KMS-11 (cell line): Measurements from ENCODE around the gene IFI27.

Source experiments
- H2AFZ ChIP-seq: fragments of 200-600 bp; sonication (generic); 2 replicates; pipeline ENCODE4 v1.6.1; 2016; ENCODE audit warnings: antibody characterized with exemption, mixed run types, low read depth
- H3K27ac ChIP-seq: fragments of 200-600 bp; sonication (generic); 2 replicates; pipeline ENCODE4 v1.6.1; 2016; ENCODE audit warnings: mild to moderate bottlenecking, mixed run types
- H3K27me3 ChIP-seq: fragments of 200-600 bp; sonication (generic); 2 replicates; pipeline ENCODE4 v1.6.1; 2017; ENCODE audit warnings: mild to moderate bottlenecking, low read depth, mixed run types, moderate library complexity; ENCODE audit not compliant: insufficient read depth
- H3K36me3 ChIP-seq: fragments of 200-600 bp; sonication (generic); 2 replicates; pipeline ENCODE4 v1.6.1; 2017; ENCODE audit warnings: mild to moderate bottlenecking, mixed run types; ENCODE audit not compliant: insufficient read depth
- H3K4me1 ChIP-seq: fragments of 200-600 bp; sonication (generic); 2 replicates; pipeline ENCODE4 v1.6.1; 2016; ENCODE audit warnings: mild to moderate bottlenecking, low read depth, mixed run types; ENCODE audit not compliant: poor library complexity, severe bottlenecking
- H3K4me2 ChIP-seq: fragments of 200-600 bp; sonication (generic); 2 replicates; pipeline ENCODE4 v1.7.0; 2016; ENCODE audit warnings: mild to moderate bottlenecking, mixed run types
- H3K4me3 ChIP-seq: fragments of 200-600 bp; sonication (generic); IDR thresholded peaks from 2 replicates; pipeline ENCODE4 v1.6.1; 2017; ENCODE audit warnings: low read depth, low read length, mixed read lengths; ENCODE audit not compliant: insufficient read depth
- H3K79me2 ChIP-seq: fragments of 200-600 bp; sonication (generic); 2 replicates; pipeline ENCODE4 v1.6.1; 2016; ENCODE audit warnings: low read depth, mixed run types; ENCODE audit not compliant: insufficient read depth
- H3K9ac ChIP-seq: fragments of 200-600 bp; sonication (generic); 2 replicates; pipeline ENCODE4 v1.6.1; 2016; ENCODE audit warnings: mild to moderate bottlenecking, mixed run types
- H4K20me1 ChIP-seq: fragments of 200-600 bp; sonication (generic); 2 replicates; pipeline ENCODE4 v1.6.1; 2016; ENCODE audit warnings: mild to moderate bottlenecking, mixed run types; ENCODE audit not compliant: insufficient read depth
- CTCF ChIP-seq: fragments of 200-600 bp; sonication (generic); conservative IDR thresholded peaks from 2 replicates; pipeline ENCODE4 v1.6.1; 2017; ENCODE audit warnings: low read depth, mild to moderate bottlenecking, antibody characterized with exemption, low read length, moderate library complexity, mixed read lengths

Gene IFI27

GRCh38 chr14:94161981-94162380, 51.4 kb downstream of the IFI27 start:
- Histone ChIP-seq H3K27ac (no peak overlapping the region), H3K4me1 (no peaks in the 10 kb centered on the region), H3K4me2 (no peak overlapping the region), H3K9ac (no peak overlapping the region), H4K20me1 (no peaks in the 10 kb centered on the region), H3K27me3 (no peaks in the 10 kb centered on the region), H3K4me3 (no peak overlapping the region), H3K79me2 (no peaks in the 10 kb centered on the region), H2AFZ (no peak overlapping the region), H3K36me3 (no peaks in the 10 kb centered on the region)
- TF ChIP-seq CTCF = no peak

- Histone ChIP-seq H2AFZ (no peak overlapping the region), H3K27me3 (no peaks in the 10 kb centered on the region), H3K9ac (no peak overlapping the region), H4K20me1 (no peaks in the 10 kb centered on the region), H3K4me1 (no peaks in the 10 kb centered on the region), H3K36me3 (no peaks in the 10 kb centered on the region), H3K27ac (no peak overlapping the region), H3K79me2 (no peaks in the 10 kb centered on the region), H3K4me2 (no peak overlapping the region), H3K4me3 (no peak overlapping the region)
- TF ChIP-seq CTCF = no peak
Observed at GRCh38 chr14:94162466-94162865, 51.9 kb downstream of the IFI27 start.

GRCh38 chr14:94163796-94164195, 53.3 kb downstream of the IFI27 start:
- H3K79me2 ChIP-seq = no peaks in the 10 kb centered on the region
- H2AFZ ChIP-seq = no peak overlapping the region
- no peak overlapping the region for H3K4me2 ChIP-seq
- H3K36me3 ChIP-seq = no peaks in the 10 kb centered on the region
- H3K4me3 ChIP-seq = no peak overlapping the region
- no peak for TF ChIP-seq CTCF
- no peaks in the 10 kb centered on the region for H4K20me1 ChIP-seq
- no peaks in the 10 kb centered on the region for H3K27me3 ChIP-seq
- no peak overlapping the region for H3K27ac ChIP-seq
- no peak overlapping the region for H3K9ac ChIP-seq
- H3K4me1 ChIP-seq = no peaks in the 10 kb centered on the region

GRCh38 chr14:94164685-94165431, 54.3 kb downstream of the IFI27 start:
- no peak overlapping the region for H3K9ac ChIP-seq
- no peak overlapping the region for H2AFZ ChIP-seq
- no peaks in the 10 kb centered on the region for H4K20me1 ChIP-seq
- H3K4me3 ChIP-seq = no peak overlapping the region
- no peaks in the 10 kb centered on the region for H3K79me2 ChIP-seq
- no peaks in the 10 kb centered on the region for H3K27me3 ChIP-seq
- H3K4me2 ChIP-seq = no peak overlapping the region
- no peak overlapping the region for H3K27ac ChIP-seq
- no peak for TF ChIP-seq CTCF
- no peaks in the 10 kb centered on the region for H3K4me1 ChIP-seq
- H3K36me3 ChIP-seq = no peaks in the 10 kb centered on the region
